ENCODE data around the gene CDV3. TPM values are rescaled to one million over a fixed set of nuclear protein-coding genes. Genes with fewer than 3 reads are reported as not detected.

CDV3 gene
- total and polyA plus RNA-seq, 9 of the 15 experiments (the other 6 are each of a cell fraction or from before 2014, with no cell fraction given) = 72.3 to 273 (median 116) TPM

- TF ChIP-seq ZNF449 (CRISPR knock-in tag; IDR thresholded peaks at IDR 0.05) (no peak), POLR2A (conservative IDR thresholded peaks at IDR 0.05) (peak; percentile 57), XRCC4 (IDR thresholded peaks at IDR 0.05; ENCODE audit: extremely low read depth, insufficient read depth, insufficient read length) (no peak), NFYB (IDR thresholded peaks at IDR 0.05; ENCODE audit: extremely low read depth, insufficient read length) (no peak), THAP7 (CRISPR knock-in tag; IDR thresholded peaks at IDR 0.05) (no peak)
Measured at GRCh38 chr3:133588784-133589465, 15.4 kb downstream of the CDV3 start (continued).

- no peak overlapping the region for H3K27ac ChIP-seq (ENCODE audit: extremely low read depth, low read depth, low read length)
- POLR2A ChIA-PET = interaction anchor here (0.6 kb wide), 1 partner anchor 19 kb away, joined by 3 read pairs; no protein-coding TSS in a partner anchor
- H3K36me3 ChIP-seq (ENCODE audit: control insufficient read depth, insufficient read depth, low read length) = peaks cover 46% of the 10 kb centered on the region; the same call in 2 of the 3 replicates
- 0 out of 2 replicates have a peak, but pooled peaks have one; percentile 5 for TF ChIP-seq SUPT5H (IDR thresholded peaks at IDR 0.05)
- TF ChIP-seq E2F3 (CRISPR knock-in tag; IDR thresholded peaks at IDR 0.05) = no peak
- WGBS (ENCODE audit: insufficient coverage, low coverage, missing lambda C conversion rate) = 77% methylated on average over 1 of the region's 8 CpGs
- H3K9me3 ChIP-seq (replicated peaks; ENCODE audit: control insufficient read depth, insufficient read depth, low read depth, low read length) = no peaks in the 10 kb centered on the region; the same call in 1 of the 2 replicates
- no peaks in the 10 kb centered on the region for H3K9me1 ChIP-seq (ENCODE audit: control insufficient read depth, insufficient read depth, low read length)
- H3K4me2 ChIP-seq (ENCODE audit: insufficient read depth, low read length) = no peak overlapping the region
- H2AFZ ChIP-seq (ENCODE audit: low read depth, low read length) = no peak overlapping the region
- DNase-seq (ENCODE audit: extremely low read depth in 1 of 4, low spot score in 3 of 4) (no peak), ATAC-seq (no peak; the same call in 2 of the 3 replicates), FAIRE-seq (no peak)
- H4K20me1 ChIP-seq (replicated peaks; ENCODE audit: control insufficient read depth, insufficient read depth, low read length) = no peaks in the 10 kb centered on the region
- H3K27me3 ChIP-seq (ENCODE audit: control insufficient read depth in 2 of 2, insufficient read depth in 2 of 2, low read length in 2 of 2) = no peaks in the 10 kb centered on the region
- H3K4me1 ChIP-seq (replicated peaks in 1 of 2; ENCODE audit: control insufficient read depth in 2 of 2, insufficient read depth in 2 of 2, low read length in 2 of 2) = no peaks in the 10 kb centered on the region
- TSS peak; percentile 37 for BruUV-seq (replicated peaks)
- intact Hi-C loops (cut with micrococcal nuclease) = no loop called here
- CTCF ChIA-PET (ENCODE audit: low intra/inter-chr PET ratio) = interaction anchor here (0.6 kb wide), 1 partner anchor 621 kb away, joined by 3 read pairs; no protein-coding TSS in a partner anchor
- H3K4me3 ChIP-seq = no peak overlapping the region
- no peaks in the 10 kb centered on the region for H3K79me2 ChIP-seq (ENCODE audit: control insufficient read depth, insufficient read depth, low read length)
- H3K9ac ChIP-seq (ENCODE audit: insufficient read depth in 1 of 2, low read depth in 2 of 2, low read length in 2 of 2) = no peak overlapping the region
- in situ Hi-C loops (cut with MboI) = no loop called here
Measured at GRCh38 chr3:133589503-133589902, 16.0 kb downstream of the CDV3 start.
